WI38 (cell line): ENCODE results near the gene SHH.
A peak's percentile ranks its signal among the peaks of the same experiment; 100 is the strongest.

Source experiments
- H3K4me3 ChIP-seq: 2 replicates; pipeline ENCODE4 v1.5.1; 2011; ENCODE audit warnings: low read depth, mild to moderate bottlenecking, control low read depth, low read length
- CTCF ChIP-seq: IDR thresholded peaks from 2 replicates; pipeline ENCODE4 v1.5.1; 2012; ENCODE audit warnings: low read depth, mild to moderate bottlenecking, control low read depth, low read length

Gene SHH

GRCh38 chr7:155807789-155808548, 4.3 kb downstream of the SHH start:
- H3K4me3 ChIP-seq = no peak overlapping the region
- TF ChIP-seq CTCF = no peak

GRCh38 chr7:155807065-155807671, 5.1 kb downstream of the SHH start:
- no peak overlapping the region for H3K4me3 ChIP-seq
- TF ChIP-seq CTCF = no peak

GRCh38 chr7:155806096-155806871, 6.0 kb downstream of the SHH start:
- H3K4me3 ChIP-seq = peak overlapping the region; percentile 48
- TF ChIP-seq CTCF = no peak

- H3K4me3 ChIP-seq = peak overlapping the region; percentile 48
- TF ChIP-seq CTCF = no peak
Observed at GRCh38 chr7:155805826-155806095, 6.5 kb downstream of the SHH start.

GRCh38 chr7:155804897-155805825, 7.1 kb downstream of the SHH start:
- H3K4me3 ChIP-seq = peak overlapping the region; percentile 48
- TF ChIP-seq CTCF = peak; percentile 45

- H3K4me3 ChIP-seq = peak overlapping the region; percentile 48
- TF ChIP-seq CTCF = no peak
Observed at GRCh38 chr7:155804431-155804831, 7.8 kb downstream of the SHH start.
